Endometrial microvascular endothelial cells (primary cell): ENCODE results near the gene CRAMP1. TPM values are rescaled to one million over a fixed set of nuclear protein-coding genes. Genes with fewer than 3 reads are reported as not detected.

Experiments used
- in situ Hi-C: cut with HindIII; loops from 2 replicates; pipeline ENCODE4 v1.10.0; 2017; ENCODE audit warnings: low sequenced_read_pairs, low pct_unique_long_range_greater_than_20kb; ENCODE audit errors: inconsistent ontology term
- total RNA-seq: library from RNA; depleted of rRNA; stranded (reverse); fragments of >200 nt; gene quantifications from one replicate; pipeline ENCODE4 v1.2.3, GENCODE V29; 2015; ENCODE audit errors: inconsistent ontology term

Gene CRAMP1
- total RNA-seq, 1 donor from 2014 or later: 6.1 TPM

GRCh38 chr16:1670866-1671265, 58.7 kb downstream of the CRAMP1 start:
- in situ Hi-C loops: no loop called here

DNA sequence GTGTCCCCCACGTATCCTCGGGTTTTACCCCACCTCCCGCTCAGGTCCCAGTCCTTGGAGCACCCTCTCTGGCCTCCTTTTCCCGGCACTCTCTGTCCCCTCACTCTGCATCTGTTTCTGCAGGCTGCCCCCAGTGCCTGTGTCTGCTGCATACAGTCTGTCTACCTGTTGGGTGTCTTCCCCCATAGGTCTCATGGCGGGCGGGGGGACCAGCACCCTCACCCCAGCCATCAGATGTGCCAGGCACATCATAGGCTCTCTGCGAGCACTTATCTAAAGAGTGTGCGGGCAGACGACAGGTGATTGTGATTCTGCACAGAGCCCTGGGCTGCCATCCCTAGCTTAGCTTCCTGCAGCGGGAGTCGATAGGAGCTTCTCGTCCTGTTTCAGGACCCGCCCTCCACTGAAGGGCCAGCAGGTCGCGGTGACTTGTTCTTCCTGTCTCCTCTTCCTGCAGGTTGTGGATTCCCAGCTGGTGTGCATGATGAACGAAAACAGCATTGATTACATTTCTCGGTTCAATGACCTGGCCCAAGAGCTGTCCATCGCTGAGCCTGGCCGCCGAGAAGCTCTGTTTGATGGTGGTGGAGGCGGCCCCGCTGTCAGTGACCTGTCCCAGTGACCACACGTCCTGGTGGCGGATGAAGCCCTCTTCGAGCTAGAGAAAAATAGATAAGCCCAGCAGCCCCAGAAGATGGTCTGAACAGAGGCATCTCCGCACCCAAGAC, 61.4 kb downstream of the CRAMP1 start:
- in situ Hi-C loops: no loop called here

GRCh38 chr16:1674306-1674705, 62.1 kb downstream of the CRAMP1 start:
- in situ Hi-C loops: no loop called here

DNA sequence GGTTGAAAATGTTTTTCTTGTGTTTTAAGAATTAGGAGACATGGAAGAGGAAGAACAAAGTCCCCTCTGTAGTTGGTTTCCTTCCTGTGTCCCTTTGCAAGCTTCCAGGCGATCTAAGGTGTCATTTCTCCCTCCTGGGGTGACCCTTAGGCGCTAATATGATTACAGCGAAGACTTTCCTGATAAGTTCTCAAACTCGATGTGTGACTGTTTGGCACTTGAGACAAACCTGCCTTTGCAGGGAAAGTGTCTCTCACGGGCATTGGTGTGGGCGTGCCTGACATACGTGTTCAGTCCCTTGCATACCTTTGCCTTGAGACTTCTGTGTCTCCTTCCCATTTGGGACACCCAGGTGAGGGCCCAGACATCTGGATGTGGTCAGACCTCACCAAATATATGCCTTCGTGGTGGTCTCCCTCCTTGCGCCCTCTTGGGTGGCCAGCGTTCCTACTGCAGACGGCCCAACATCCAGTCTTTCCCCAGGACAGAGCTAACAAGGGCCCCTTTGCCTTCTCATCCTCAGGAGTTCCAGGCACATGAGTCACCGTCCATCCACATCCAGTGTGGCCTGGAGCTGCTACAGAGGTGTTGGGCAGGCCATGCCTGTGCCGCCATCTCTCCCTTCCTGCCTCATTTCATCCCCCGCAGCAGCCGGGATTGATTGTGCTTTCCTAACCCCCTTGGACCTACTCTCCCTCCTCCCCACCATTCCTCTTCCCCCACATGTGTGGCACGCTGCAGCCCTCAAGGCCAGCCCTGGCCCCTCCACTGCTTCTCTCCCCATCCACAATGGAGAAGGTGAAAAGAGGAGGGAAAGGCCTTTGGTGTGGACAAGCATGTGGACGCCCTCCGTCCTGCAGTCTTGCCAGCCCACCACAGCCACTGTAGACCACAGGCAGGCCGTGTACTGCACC, 62.8 kb downstream of the CRAMP1 start:
- in situ Hi-C loops: no loop called here

DNA sequence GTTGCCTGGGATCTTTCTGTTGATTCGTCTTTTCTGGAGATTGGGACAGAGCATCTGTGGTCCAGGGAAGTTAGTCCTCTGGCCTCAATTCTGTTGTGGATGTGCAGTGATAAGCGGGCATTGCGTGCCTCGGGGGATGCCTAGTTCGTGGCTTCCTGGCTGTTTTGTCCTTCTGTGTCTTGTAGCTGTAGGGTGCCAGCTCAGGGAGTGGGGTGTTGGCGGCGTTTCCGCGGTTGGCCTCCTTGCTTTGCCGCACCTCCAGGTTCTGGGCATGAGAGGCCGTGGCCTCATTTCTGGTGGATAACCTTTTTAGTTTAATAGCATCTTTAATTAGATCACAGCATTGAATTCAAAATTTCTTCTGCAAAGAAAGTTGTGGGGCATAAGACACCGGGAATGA, 64.5 kb downstream of the CRAMP1 start:
- in situ Hi-C loops: no loop called here

- in situ Hi-C loops: no loop called here
These were observed 65.2 kb downstream of the CRAMP1 start for GRCh38 chr16:1677339-1677738.

DNA sequence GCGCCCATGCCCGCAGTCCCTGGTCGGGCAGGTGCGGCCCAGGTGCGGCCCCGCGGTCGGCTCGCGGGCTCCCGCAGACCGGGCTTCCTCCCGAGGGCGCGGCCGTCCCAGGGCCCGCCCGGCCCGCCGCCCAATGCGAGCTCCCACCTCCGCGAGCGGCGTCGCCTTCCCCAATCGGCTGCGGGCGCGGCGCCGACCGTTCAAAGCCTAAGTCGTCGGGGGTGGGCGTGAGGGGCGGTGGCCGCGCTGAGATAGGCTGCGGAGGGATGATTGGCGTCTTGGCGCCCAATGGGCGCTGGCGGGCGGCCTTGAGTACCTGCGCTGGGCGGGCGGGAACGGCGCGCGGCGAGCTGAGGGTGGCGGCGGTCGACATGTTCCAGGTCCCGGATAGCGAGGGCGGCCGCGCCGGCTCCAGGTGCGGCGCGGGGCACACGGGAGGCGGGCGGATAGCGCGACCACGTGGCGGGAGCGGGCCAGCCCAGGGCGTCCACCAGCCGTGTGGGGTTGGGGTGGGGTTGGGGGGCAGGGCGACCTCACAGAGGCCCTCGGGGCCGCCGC, 65.9 kb downstream of the CRAMP1 start, which contains the start of gene JPT2:
TSS of gene JPT2 (plus strand) at position 338 of the 558 bp plus-strand sequence. CDS start at position 372, 34 bp downstream.
- in situ Hi-C loops: no loop called here

- in situ Hi-C loops: no loop called here
These were observed 66.4 kb downstream of the CRAMP1 start for GRCh38 chr16:1678500-1679098.

GRCh38 chr16:1680361-1680760, 68.2 kb downstream of the CRAMP1 start:
- in situ Hi-C loops: no loop called here

- in situ Hi-C loops: no loop called here
These were observed 68.9 kb downstream of the CRAMP1 start for GRCh38 chr16:1681032-1681431.

DNA sequence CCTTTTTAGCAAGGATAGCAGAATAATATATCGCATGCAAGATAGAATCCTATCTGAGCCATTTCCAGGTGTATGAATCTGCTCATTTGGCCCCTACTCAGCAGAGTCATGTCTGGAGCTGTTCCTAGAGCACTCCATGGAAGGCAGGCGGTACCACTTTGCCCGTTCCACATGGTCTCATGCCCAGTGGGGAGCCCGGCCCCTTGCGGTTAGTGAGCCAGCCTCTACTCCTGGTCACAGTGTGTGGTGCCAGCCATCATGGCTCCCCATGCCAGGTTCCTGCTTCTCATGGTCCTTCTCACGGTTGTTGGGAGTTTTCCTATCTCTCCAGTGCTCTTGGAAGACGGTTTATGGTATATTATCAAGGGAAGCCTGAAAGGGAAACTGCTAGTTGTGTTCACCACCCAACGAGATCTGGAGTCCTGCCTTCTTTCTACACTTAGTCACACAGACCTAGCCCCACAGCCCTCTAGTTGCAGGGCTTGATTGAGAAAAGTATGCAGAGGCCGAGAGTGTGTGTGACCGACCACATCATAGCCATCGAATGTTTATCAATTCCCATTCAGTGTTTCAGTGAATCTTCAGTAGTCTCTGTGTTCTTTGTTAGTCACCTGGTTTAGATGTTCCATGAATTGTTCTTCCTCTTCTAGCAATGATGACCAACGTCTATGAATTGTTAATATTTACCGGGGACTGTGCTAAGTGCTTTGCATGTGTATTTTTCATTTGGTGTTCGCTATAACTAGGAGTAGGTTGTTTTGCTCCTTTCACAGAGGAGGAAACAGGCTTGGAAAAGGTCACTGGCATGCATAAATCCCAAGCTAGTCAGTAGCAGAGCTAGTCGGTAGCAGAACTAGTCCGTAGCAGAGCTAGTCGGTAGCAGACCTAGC, 75.5 kb downstream of the CRAMP1 start:
- in situ Hi-C loops: no loop called here

- in situ Hi-C loops: no loop called here
These were observed 76.8 kb downstream of the CRAMP1 start for GRCh38 chr16:1688807-1689560.

DNA sequence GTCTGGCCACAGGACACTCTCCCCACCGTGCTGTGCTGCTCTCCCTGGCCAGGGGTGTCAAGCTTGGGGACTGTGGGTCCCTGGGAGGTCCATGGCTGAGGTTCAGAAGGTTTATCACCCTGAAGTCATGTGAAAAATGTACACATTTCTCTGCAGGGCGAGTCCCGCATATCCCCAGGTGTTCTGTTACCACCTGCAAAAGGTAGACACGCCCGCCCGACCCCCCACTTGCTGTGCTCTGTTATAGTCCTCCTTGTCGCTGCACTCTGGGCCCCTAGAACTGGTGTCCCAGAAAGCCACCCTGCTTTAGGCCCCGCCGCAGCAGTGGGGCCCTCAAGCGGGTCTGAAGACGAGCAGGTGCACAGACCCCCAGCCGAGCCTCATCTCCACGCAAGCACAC, 77.7 kb downstream of the CRAMP1 start:
- in situ Hi-C loops: no loop called here

DNA sequence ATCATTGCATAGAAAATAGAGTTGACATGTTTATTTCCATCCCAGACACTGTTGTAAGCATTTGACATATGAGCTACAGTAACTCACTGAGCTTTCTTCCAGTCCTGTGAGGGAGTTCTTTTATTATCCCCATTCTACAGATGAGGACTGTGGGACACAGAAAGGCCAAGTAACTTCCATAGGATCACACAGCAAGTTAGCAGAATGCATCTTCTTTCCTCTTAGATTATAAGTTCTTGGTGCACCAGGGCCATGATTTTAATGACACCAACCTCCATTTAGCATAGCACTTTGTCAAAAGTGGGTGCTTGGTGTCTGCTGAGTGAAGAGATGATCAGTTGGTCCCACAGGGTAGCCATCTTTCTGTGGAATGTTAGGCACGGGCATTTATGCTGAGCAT, 78.7 kb downstream of the CRAMP1 start:
- in situ Hi-C loops: no loop called here

GRCh38 chr16:1691276-1691675, 79.1 kb downstream of the CRAMP1 start:
- in situ Hi-C loops: no loop called here

- in situ Hi-C loops: no loop called here
These were observed 79.8 kb downstream of the CRAMP1 start for GRCh38 chr16:1691956-1692355.

- in situ Hi-C loops: no loop called here
These were observed 84.7 kb downstream of the CRAMP1 start for GRCh38 chr16:1696863-1697262.

- in situ Hi-C loops: no loop called here
These were observed 86.5 kb downstream of the CRAMP1 start for GRCh38 chr16:1698680-1699079.
